DMS79 treated with DMSO at 0.1 percent for 48 hours (cell line): ENCODE measurements around the gene HECTD2.
A peak's percentile ranks its signal among the peaks of the same experiment; 100 is the strongest.
"Not testable (repeated sequence)": the region's sequence is repeated elsewhere in the genome, so short reads cannot be mapped to it uniquely, and the experiment has no call there.

Experiments
- DNase-seq: peaks from one replicate; lab custom pipeline; 2025; lab: John Stamatoyannopoulos, UW

Gene HECTD2

DNA sequence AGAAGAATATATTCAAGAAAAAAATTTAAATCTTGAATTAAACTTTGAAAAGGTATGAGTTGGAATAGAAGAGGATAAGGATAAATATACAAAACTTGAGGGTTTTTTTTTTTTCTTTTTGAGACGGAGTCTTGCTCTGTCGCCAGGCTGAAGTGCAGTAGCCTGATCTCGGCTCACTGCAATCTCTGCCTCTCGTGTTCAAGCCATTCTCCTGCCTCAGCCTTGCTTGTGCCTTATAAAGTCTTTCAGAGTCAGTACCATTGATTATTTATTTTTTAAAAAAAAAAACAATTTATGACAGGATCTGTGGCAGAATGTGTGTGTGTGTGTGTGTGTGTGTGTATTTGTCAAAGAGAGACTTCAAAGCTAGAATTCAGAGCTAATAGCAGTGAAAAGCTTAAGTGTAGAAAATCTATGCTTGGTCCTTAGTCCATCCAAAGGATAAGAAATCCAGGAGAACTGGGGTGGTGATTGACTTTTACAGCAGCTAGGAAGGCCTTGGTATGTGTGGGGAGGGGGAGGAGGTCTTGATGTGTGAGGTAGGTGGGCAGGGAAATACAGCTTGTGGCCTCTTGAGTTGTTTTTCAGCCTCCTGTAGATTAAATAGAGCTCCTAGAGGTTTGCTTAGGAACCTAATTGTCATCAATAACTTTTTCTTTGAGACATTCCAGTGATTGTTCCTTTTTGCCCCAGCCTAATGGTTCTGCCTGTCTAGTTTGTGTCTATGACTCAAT is 2.4 kb downstream of the HECTD2 start:
- no peak for DNase-seq

GRCh38 chr10:91415816-91416215 is 5.7 kb downstream of the HECTD2 start:
- peak; percentile 24 for DNase-seq

DNA sequence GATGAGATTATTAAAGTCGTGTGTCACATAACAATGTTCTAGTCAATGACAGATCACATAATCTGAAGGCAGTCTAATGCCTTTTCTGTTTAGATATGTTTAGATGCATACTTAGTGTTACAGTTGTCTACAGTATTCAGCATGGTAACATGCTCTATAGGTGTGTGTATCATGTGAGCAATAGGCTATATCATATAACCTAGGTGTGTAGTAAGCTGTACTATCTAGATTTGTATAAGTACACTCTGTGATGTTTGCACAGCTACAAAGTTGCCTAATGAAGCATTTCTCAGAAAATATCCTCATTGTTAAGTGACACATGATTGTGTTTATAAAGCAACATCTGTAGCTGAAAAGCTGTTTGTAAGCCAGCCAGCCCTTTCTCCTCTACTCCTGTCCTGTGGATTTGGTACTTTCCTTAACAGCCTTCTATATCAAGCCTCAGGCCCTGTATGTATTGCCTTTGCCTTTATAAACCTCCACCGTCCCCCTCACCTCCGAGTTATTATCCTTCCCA is 6.3 kb downstream of the HECTD2 start:
- no peak for DNase-seq

- DNase-seq: no peak
These were observed 8.3 kb downstream of the HECTD2 start for GRCh38 chr10:91418416-91418815.

DNA sequence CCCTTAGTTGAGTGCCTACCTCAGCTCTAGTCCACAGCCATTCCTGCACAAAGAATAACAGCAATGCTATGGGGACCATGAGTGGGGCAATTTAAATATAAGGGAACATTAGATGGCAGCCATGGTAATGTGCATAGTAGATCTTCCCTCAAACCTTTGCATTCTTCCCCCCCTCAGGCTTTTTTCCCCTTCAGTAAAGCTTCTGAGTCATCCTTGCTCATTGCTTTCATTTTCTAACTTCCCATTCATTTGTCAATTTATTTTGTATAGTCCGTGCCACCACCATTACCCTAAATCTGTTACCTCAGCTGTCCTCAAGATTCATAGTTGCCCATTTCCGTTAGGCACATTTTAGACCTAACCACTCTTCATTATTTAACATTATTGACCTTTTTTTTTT is 10.7 kb downstream of the HECTD2 start:
- no peak for DNase-seq

DNA sequence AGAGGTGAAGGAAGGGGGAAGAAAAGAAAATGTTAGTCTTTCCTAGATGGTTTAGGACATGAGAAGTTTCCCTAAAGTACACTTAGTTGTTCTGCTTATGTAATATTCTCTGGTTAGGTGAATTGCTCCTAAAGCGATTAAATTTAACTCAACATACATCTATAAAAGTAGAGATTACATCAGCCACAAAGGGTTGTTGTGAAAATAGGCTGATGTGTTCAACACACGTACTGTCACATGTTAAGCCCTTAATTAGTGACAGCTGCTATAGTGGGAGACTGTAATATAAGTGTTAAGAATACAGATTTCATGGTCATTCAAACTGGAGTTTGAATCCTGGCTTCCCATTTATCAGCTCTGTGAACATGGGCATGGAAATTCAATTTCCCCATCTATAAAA is 12.8 kb downstream of the HECTD2 start:
- DNase-seq: no peak

- DNase-seq: no peak
These were observed 13.9 kb downstream of the HECTD2 start for GRCh38 chr10:91424016-91424415.

GRCh38 chr10:91432175-91432574 is 22.0 kb downstream of the HECTD2 start:
- no peak for DNase-seq

DNA sequence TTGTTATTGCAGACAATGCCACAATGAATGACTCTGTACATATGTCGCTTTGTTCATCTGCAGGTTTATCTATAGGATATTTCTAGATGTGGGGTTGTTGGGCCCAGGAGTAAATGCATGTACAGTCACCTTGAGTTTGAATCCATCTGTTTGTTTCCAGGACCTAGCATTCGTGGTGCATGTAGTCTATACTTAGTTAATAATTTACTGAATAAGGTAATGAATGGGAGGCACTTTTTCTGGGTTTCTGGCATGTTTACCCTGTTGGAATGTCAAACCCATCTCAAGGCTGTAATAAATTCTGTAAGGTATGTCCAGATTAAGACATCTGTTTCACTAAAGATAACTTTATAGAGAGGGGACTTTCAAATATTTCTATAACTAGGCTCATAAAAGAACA is 23.5 kb downstream of the HECTD2 start:
- DNase-seq: no peak

- DNase-seq: no peak
These were observed 23.9 kb downstream of the HECTD2 start for GRCh38 chr10:91434041-91434440.

- DNase-seq: no peak
These were observed 25.1 kb downstream of the HECTD2 start for GRCh38 chr10:91435241-91435640.

DNA sequence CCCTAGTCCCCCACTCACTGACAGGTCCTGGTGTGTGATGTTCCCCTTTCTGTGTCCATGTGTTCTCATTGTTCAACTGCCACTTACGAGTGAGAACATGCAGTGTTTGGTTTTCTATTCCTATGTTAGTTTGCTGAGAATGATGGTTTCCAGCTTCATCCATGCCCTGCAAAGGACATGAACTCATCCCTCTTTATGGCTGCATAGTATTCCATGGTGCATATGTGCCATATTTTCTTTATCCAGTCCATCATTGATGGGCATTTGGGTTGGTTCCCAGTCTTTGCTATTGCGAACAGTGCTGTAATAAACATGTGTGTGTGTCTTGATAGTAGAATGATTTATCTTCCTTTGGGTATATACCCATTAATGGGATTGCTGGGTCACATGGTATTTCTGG is 28.1 kb downstream of the HECTD2 start:
- DNase-seq: not testable (repeated sequence)

DNA sequence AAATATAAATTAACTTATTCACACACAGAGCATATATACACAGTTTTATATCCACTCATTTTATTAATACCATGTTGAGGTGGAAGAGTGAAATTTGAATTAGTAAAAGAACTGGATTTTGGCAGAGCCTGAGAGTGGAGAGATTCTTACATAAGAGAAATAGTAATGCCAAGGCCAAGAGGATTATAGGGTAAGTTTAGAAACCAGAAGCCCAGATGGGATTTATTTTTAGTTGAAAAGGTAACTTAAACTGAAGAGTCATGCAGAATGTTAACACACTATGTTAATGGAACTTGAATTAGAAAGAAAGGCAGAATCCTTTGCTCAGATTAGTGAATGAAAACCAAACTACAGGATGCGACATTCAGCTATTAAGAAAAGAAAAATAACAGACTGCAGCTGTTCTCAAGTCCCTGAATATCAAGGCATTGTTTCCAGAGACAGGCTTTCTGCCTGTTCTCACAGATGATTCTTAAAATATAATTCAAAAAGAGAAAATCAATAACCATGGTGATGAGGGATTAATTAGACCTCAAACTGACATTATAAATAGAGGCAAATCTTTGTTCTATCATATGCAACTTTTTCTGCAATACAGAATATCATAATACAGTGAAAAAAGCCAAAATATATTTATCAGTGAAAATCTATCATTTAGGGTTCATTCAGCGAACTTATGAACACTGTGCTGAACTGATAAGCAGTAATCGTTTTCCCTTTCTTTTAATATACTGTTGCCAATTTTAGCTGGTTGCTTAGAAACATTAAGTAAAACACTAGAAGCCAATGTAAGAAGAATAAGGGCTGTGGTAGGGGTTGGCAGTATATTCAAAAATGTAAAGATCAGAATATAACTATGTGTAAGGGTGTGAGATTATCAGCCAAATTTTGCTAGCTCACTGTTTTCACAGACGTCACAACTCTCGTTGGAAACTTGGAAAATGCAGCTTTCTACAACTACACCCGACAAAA is 34.4 kb downstream of the HECTD2 start:
- no peak for DNase-seq

GRCh38 chr10:91452063-91452462 is 41.9 kb downstream of the HECTD2 start:
- DNase-seq: no peak

GRCh38 chr10:91453535-91453934 is 43.4 kb downstream of the HECTD2 start:
- DNase-seq: no peak

DNA sequence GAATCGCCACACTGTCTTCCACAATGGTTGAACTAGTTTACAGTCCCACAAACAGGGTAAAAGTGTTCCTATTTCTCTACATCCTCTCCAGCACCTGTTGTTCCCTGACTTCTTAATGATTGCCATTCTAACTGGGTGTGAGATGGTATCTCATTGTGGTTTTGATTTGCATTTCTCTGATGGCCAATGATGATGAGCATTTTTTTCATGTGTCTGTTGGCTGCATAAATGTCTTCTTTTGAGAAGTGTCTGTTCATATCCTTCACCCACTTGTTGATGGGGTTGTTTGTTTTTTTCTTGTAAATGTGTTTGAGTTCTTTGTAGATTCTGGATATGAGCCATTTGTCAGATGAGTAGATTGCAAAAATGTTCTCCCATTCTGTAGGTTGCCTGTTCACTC is 45.0 kb downstream of the HECTD2 start:
- not testable (repeated sequence) for DNase-seq

DNA sequence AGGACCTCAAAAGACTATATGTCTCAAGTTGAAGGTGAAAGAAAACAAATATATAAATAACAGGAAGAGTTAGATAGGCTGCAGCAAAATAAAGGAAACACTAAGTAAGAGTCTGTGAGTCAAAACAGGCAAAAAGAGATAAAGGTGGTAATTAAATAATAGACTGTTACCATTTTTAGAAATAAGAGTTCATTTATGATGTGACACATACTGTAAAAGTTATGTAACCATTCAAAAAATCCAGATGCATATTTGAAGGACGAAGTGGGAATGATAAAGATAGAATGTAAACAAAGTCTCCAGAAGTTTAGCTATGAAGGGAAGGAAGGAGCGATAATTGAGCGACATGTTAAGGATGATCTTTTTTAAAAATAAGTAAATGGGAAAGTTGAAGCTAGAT is 50.5 kb downstream of the HECTD2 start:
- no peak for DNase-seq

- DNase-seq: no peak
These were observed 52.3 kb downstream of the HECTD2 start for GRCh38 chr10:91462423-91462822.

- DNase-seq: no peak
These were observed 54.4 kb downstream of the HECTD2 start for GRCh38 chr10:91464500-91464899.

- DNase-seq: no peak
These were observed 55.1 kb downstream of the HECTD2 start for GRCh38 chr10:91465261-91465660.

DNA sequence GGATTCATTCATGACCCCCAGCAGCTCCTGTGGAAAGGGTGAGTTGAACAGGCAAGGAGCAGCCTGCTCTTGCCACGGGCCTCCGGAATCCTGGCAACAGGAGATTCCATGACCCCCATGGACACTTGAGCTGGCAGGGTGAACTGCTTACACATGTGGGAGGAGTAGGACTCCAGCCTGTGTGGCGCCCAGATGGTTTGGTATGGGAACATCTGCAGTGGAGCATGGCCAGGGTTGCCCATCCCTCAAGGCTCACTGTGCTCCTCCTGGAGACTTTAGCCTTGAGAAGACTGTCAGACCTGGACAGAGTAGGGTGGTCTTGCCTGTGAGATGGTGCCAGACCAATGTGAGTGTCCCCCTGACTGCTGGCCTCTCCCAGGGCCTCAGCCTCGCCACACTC is 57.0 kb downstream of the HECTD2 start:
- DNase-seq: no peak

- no peak for DNase-seq
These were observed 61.5 kb downstream of the HECTD2 start for GRCh38 chr10:91471602-91472001.

DNA sequence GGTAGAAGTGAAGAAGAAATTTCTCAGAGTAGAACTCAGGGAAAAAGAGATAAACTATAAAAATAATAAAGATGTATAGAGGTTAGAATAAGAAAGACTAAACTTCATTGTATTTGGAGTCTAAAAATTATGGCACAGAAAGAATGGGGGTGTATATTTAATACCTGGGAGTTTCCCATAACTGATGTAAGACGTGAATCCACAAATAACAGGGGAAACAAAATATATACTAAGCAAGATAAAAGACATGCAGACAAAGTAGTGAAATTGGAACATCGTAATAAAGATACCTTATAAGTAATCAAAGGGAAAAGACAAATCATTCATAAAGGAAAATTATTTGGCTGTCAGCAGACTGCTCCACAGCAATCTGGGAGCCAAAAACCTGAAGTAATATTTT is 62.8 kb downstream of the HECTD2 start:
- DNase-seq: no peak
